ENCODE measurements around the gene MAP3K5.

- TF ChIP-seq EZH2 (IDR thresholded peaks at IDR 0.05) (no peak), CTCF (IDR thresholded peaks at IDR 0.05) (no peak)
Observed at GRCh38 chr6:136553166-136553787, 239.0 kb downstream of the MAP3K5 start.
